ENCODE results near the gene GABPB2.
A peak's percentile ranks its signal among the peaks of the same experiment; 100 is the strongest.

GABPB2 gene

DNA sequence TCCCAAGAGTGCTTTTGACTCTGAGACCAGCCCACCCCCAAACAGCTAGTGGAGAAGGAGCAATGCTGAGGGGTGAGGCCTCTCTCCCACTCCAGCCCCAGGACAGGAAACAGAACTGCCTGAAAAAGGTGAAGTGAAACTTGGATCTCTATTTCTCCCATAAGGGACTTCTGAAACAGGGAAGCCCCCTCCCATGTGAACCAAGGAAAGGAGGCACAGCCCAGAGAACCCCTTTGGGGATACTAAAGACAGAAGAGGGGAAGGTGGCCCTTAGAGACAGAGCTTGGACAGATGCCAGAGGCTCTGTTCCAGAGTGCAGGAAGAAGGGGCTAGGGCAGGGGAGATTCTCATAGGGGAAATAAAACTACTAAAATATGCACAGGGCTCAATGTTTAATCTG, 88.8 kb downstream of the GABPB2 start:
- Histone ChIP-seq H3K9me3 (ENCODE audit: low read length) (no peaks in the 10 kb centered on the region), H3K4me2 (ENCODE audit: low read length) (no peak overlapping the region), H3K9ac (ENCODE audit: low read length) (no peak overlapping the region), H3K27ac (ENCODE audit: low read depth, low read length, poor library complexity, severe bottlenecking) (no peak overlapping the region), H3F3A (ENCODE audit: insufficient read depth, low read length) (no peaks in the 10 kb centered on the region), H3K79me2 (ENCODE audit: insufficient read depth, low read length) (no peaks in the 10 kb centered on the region), H3K9me2 (ENCODE audit: low read depth, low read length) (no peaks in the 10 kb centered on the region), H2AFZ (ENCODE audit: low read length) (no peak overlapping the region), H4K20me1 (ENCODE audit: insufficient read depth, low read length) (no peaks in the 10 kb centered on the region), H3K36me3 (ENCODE audit: insufficient read depth, low read length) (peaks cover 19% of the 10 kb centered on the region; the same call in 1 of the 2 replicates), H3K27me3 (ENCODE audit: insufficient read depth, low read length) (no peaks in the 10 kb centered on the region), H3K4me3 (ENCODE audit: low read depth, low read length, poor library complexity, severe bottlenecking) (no peak overlapping the region), H3K4me1 (ENCODE audit: insufficient read depth, low read length, severe bottlenecking) (peaks cover 24% of the 10 kb centered on the region)
- TF ChIP-seq, protein P1, sequence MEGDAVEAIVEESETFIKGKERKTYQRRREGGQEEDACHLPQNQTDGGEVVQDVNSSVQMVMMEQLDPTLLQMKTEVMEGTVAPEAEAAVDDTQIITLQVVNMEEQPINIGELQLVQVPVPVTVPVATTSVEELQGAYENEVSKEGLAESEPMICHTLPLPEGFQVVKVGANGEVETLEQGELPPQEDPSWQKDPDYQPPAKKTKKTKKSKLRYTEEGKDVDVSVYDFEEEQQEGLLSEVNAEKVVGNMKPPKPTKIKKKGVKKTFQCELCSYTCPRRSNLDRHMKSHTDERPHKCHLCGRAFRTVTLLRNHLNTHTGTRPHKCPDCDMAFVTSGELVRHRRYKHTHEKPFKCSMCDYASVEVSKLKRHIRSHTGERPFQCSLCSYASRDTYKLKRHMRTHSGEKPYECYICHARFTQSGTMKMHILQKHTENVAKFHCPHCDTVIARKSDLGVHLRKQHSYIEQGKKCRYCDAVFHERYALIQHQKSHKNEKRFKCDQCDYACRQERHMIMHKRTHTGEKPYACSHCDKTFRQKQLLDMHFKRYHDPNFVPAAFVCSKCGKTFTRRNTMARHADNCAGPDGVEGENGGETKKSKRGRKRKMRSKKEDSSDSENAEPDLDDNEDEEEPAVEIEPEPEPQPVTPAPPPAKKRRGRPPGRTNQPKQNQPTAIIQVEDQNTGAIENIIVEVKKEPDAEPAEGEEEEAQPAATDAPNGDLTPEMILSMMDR (IDR thresholded peaks at IDR 0.05; ENCODE audit: low read length): no peak
- no peak for TF ChIP-seq EZH2 (IDR thresholded peaks at IDR 0.05; ENCODE audit: borderline replicate concordance, low read length)

DNA sequence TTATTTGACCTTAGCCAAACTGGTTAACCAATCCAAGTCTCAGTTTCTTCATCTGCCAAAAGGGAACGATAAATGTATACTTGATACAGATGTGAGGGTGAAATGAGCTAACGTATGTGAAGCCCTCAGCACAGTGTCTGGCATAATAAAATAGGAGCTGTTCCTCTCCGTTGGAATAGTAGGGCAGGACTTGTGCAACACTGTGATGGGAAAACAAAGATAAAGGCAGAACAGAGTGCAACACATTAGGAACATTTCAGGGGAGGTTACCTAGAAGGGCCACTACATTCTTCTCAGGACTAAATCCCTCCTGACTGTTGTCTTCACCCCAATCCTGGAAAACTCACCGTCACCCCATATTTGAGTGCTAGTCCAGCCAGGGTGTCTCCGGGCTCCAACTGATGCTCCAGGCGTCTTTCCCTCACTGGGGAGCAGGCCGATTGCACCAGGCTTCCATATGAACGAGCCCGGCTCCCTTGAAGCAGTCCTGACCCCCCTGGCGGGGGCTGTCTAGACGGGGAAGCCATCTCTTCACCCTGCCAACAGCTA, 94.2 kb downstream of the GABPB2 start:
- peak overlapping the region; percentile 82 for H3K9ac ChIP-seq (ENCODE audit: low read length)
- no peak overlapping the region for H2AFZ ChIP-seq (ENCODE audit: low read length)
- peaks cover 27% of the 10 kb centered on the region for H3K4me1 ChIP-seq (ENCODE audit: insufficient read depth, low read length, severe bottlenecking)
- H3K36me3 ChIP-seq (ENCODE audit: insufficient read depth, low read length): peaks cover 19% of the 10 kb centered on the region; the same call in 1 of the 2 replicates
- no peaks in the 10 kb centered on the region; the same call in 1 of the 2 replicates for H3K79me2 ChIP-seq (ENCODE audit: insufficient read depth, low read length)
- H3K4me2 ChIP-seq (ENCODE audit: low read length): peak overlapping the region; percentile 80
- no peaks in the 10 kb centered on the region for H4K20me1 ChIP-seq (ENCODE audit: insufficient read depth, low read length)
- no peak overlapping the region for H3K27ac ChIP-seq (ENCODE audit: low read depth, low read length, poor library complexity, severe bottlenecking)
- no peaks in the 10 kb centered on the region for H3K9me3 ChIP-seq (ENCODE audit: low read length)
- peak overlapping the region; percentile 76 for H3K4me3 ChIP-seq (ENCODE audit: low read depth, low read length, poor library complexity, severe bottlenecking)
- H3K27me3 ChIP-seq (ENCODE audit: insufficient read depth, low read length): no peaks in the 10 kb centered on the region
- no peaks in the 10 kb centered on the region for H3F3A ChIP-seq (ENCODE audit: insufficient read depth, low read length)
- TF ChIP-seq, protein P1 (IDR thresholded peaks at IDR 0.05; ENCODE audit: low read length): no peak
- no peak for TF ChIP-seq EZH2 (IDR thresholded peaks at IDR 0.05; ENCODE audit: borderline replicate concordance, low read length)
- no peaks in the 10 kb centered on the region for H3K9me2 ChIP-seq (ENCODE audit: low read depth, low read length)

DNA sequence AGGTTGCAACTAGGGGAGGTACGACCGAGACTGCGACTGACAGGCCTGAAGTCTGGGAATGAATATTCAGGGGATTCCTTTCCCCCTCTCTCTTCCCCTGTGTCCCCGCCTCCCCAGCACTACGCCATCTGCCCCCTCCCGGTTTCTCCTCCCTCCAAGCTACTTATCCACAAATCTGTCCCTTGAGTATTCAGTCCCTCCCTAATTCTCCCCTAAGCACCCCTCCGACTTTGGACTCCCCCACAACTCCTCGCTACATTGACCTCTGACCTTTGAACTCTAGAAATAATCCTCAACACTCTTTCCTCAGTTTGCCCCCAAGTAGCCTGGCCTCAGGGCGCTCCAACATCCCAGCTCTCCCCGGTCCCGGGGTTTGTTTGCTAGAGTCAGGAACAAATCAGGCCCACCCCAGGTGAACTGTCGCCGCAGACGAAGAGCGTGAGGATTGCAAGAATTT, 94.7 kb downstream of the GABPB2 start:
- Histone ChIP-seq H3K27ac (ENCODE audit: low read depth, low read length, poor library complexity, severe bottlenecking) (no peak overlapping the region), H3K36me3 (ENCODE audit: insufficient read depth, low read length) (peaks cover 23% of the 10 kb centered on the region; the same call in 1 of the 2 replicates), H3K9me3 (ENCODE audit: low read length) (no peaks in the 10 kb centered on the region), H3K9ac (ENCODE audit: low read length) (peak overlapping the region; percentile 82), H3K4me1 (ENCODE audit: insufficient read depth, low read length, severe bottlenecking) (peaks cover 27% of the 10 kb centered on the region), H3K79me2 (ENCODE audit: insufficient read depth, low read length) (no peaks in the 10 kb centered on the region; the same call in 1 of the 2 replicates), H3K27me3 (ENCODE audit: insufficient read depth, low read length) (no peaks in the 10 kb centered on the region), H2AFZ (ENCODE audit: low read length) (peak overlapping the region; percentile 50; the same call in 1 of the 2 replicates), H3K4me3 (ENCODE audit: low read depth, low read length, poor library complexity, severe bottlenecking) (peak overlapping the region; percentile 76), H3F3A (ENCODE audit: insufficient read depth, low read length) (no peaks in the 10 kb centered on the region), H3K4me2 (ENCODE audit: low read length) (peak overlapping the region; percentile 80), H4K20me1 (ENCODE audit: insufficient read depth, low read length) (no peaks in the 10 kb centered on the region), H3K9me2 (ENCODE audit: low read depth, low read length) (no peaks in the 10 kb centered on the region)
- TF ChIP-seq, protein P1 (IDR thresholded peaks at IDR 0.05; ENCODE audit: low read length): no peak
- TF ChIP-seq EZH2 (IDR thresholded peaks at IDR 0.05; ENCODE audit: borderline replicate concordance, low read length): no peak
